ENCODE results near the gene TRAPPC10.

DNA sequence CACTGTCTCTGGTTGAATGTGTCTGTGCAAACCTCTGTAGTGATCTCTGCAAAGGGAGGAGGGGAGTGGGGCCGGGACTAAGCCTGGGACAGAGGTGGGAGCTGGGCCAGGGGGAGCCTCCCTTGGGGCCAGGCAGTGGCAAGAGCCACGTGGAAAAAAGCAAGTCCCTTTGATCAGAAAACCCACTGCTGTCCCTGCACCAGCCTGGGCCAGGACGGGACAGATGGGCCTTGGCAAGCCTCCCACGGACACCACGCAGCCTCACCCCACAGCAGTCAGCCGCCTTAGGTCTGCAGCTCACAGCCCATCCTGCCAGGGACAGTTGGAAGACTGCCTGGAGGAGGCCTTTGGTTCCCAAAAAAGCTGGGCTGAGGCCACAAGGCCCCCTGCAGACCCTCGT, 11.7 kb upstream of the TRAPPC10 start:
- TF ChIP-seq, protein P1, sequence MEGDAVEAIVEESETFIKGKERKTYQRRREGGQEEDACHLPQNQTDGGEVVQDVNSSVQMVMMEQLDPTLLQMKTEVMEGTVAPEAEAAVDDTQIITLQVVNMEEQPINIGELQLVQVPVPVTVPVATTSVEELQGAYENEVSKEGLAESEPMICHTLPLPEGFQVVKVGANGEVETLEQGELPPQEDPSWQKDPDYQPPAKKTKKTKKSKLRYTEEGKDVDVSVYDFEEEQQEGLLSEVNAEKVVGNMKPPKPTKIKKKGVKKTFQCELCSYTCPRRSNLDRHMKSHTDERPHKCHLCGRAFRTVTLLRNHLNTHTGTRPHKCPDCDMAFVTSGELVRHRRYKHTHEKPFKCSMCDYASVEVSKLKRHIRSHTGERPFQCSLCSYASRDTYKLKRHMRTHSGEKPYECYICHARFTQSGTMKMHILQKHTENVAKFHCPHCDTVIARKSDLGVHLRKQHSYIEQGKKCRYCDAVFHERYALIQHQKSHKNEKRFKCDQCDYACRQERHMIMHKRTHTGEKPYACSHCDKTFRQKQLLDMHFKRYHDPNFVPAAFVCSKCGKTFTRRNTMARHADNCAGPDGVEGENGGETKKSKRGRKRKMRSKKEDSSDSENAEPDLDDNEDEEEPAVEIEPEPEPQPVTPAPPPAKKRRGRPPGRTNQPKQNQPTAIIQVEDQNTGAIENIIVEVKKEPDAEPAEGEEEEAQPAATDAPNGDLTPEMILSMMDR (IDR thresholded peaks at IDR 0.05) = no peak
- no peak for TF ChIP-seq POLR2A (IDR thresholded peaks at IDR 0.05)
